GM12892 (cell line): ENCODE results near the gene CHST7.

Experiments
- POLR2A ChIP-seq: IDR thresholded peaks from 2 replicates; pipeline ENCODE4 v1.6.1; 2011; ENCODE audit warnings: low read depth, low read length, control low read depth
- POLR2AphosphoS5 ChIP-seq: IDR thresholded peaks from 2 replicates; pipeline ENCODE4 v1.6.1; 2011; ENCODE audit warnings: low read depth, low read length, control low read depth

- TF ChIP-seq POLR2A (no peak), POLR2AphosphoS5 (no peak)
Measured at GRCh38 chrX:46636223-46636622, 62.7 kb downstream of the CHST7 start.
